Trophoblast cell (in vitro differentiated cells and primary cell): ENCODE data around the gene FGD3.

Source experiments
- DNase-seq, 2 donors: peaks; one replicate each; pipeline ENCODE4 v3.0.0-alpha.2; 2016
- H2AFZ ChIP-seq: 2 replicates; pipeline ENCODE4 v1.6.1; 2013; ENCODE audit warnings: low read length, moderate library complexity, mild to moderate bottlenecking; ENCODE audit not compliant: insufficient read depth, poor library complexity
- H2AK5ac ChIP-seq: 2 replicates; pipeline ENCODE4 v1.6.1; 2013; ENCODE audit warnings: mild to moderate bottlenecking, low read length
- H2BK120ac ChIP-seq: 2 replicates; pipeline ENCODE4 v1.6.1; 2013; ENCODE audit warnings: low read length, mild to moderate bottlenecking, moderate library complexity; ENCODE audit not compliant: insufficient read depth, poor library complexity
- H2BK12ac ChIP-seq: 2 replicates; pipeline ENCODE4 v1.6.1; 2013; ENCODE audit warnings: mild to moderate bottlenecking, low read length, moderate library complexity
- H2BK5ac ChIP-seq: 2 replicates; pipeline ENCODE4 v1.6.1; 2013; ENCODE audit warnings: low read length, low read depth, moderate library complexity, mild to moderate bottlenecking; ENCODE audit not compliant: poor library complexity
- H3K14ac ChIP-seq: 2 replicates; pipeline ENCODE4 v1.6.1; 2013; ENCODE audit warnings: mild to moderate bottlenecking, low read length
- H3K18ac ChIP-seq: 2 replicates; pipeline ENCODE4 v1.6.1; 2013; ENCODE audit warnings: mild to moderate bottlenecking, low read length
- H3K23ac ChIP-seq: 2 replicates; pipeline ENCODE4 v1.6.1; 2013; ENCODE audit warnings: low read length
- H3K27ac ChIP-seq: 2 replicates; pipeline ENCODE4 v1.5.1; 2013; ENCODE audit warnings: low read depth, mild to moderate bottlenecking, inconsistent platforms, low read length, moderate library complexity
- H3K27me3 ChIP-seq: 2 replicates; pipeline ENCODE4 v1.6.1; 2013; ENCODE audit warnings: inconsistent platforms, mild to moderate bottlenecking, low read length, moderate library complexity; ENCODE audit not compliant: insufficient read depth
- H3K36me3 ChIP-seq, 2 experiments: 1 replicate in 1 of 2; 2 replicates in 1 of 2; pipeline ENCODE4 v1.6.1; 2013; ENCODE audit warnings: low read length in 2 of 2, mild to moderate bottlenecking in 2 of 2, moderate library complexity in 1 of 2; ENCODE audit not compliant: insufficient read depth in 2 of 2, control insufficient read depth in 1 of 2
- H3K4ac ChIP-seq: 2 replicates; pipeline ENCODE4 v1.6.1; 2013; ENCODE audit warnings: low read depth, mild to moderate bottlenecking, low read length, moderate library complexity
- H3K4me1 ChIP-seq, 2 experiments: 1 replicate in 1 of 2; 2 replicates in 1 of 2; pipeline ENCODE4 v1.6.1; 2013; ENCODE audit warnings: low read length in 2 of 2, mild to moderate bottlenecking in 2 of 2, moderate library complexity in 1 of 2; ENCODE audit not compliant: insufficient read depth in 2 of 2, control insufficient read depth in 1 of 2
- H3K4me2 ChIP-seq: 2 replicates; pipeline ENCODE4 v1.6.1; 2013; ENCODE audit warnings: inconsistent platforms, mild to moderate bottlenecking, low read length, moderate library complexity
- H3K4me3 ChIP-seq: 2 replicates; pipeline ENCODE4 v1.5.1; 2013; ENCODE audit warnings: mild to moderate bottlenecking, low read depth, low read length, inconsistent platforms
- H3K79me1 ChIP-seq: one replicate; pipeline ENCODE4 v1.6.1; 2013; ENCODE audit warnings: low read length
- H3K79me2 ChIP-seq: 2 replicates; pipeline ENCODE4 v1.6.1; 2013; ENCODE audit warnings: low read length, mild to moderate bottlenecking; ENCODE audit not compliant: control insufficient read depth, insufficient read depth, poor library complexity
- H3K9ac ChIP-seq: 2 replicates; pipeline ENCODE4 v1.6.1; 2013; ENCODE audit warnings: mild to moderate bottlenecking, low read length
- H3K9me3 ChIP-seq: 2 replicates; pipeline ENCODE4 v1.6.1; 2013; ENCODE audit warnings: low read depth, mild to moderate bottlenecking, control low read depth, inconsistent platforms, low read length; ENCODE audit not compliant: insufficient read depth
- H4K12ac ChIP-seq: 2 replicates; pipeline ENCODE4 v1.6.1; 2013; ENCODE audit warnings: low read depth, mild to moderate bottlenecking, low read length, moderate library complexity
- H4K8ac ChIP-seq: 2 replicates; pipeline ENCODE4 v1.6.1; 2013; ENCODE audit warnings: low read depth, mild to moderate bottlenecking, low read length, moderate library complexity
- H4K91ac ChIP-seq: one replicate; pipeline ENCODE4 v1.6.1; 2013; ENCODE audit warnings: low read depth, mild to moderate bottlenecking, low read length, moderate library complexity
- WGBS: extraction: QIAGEN DNeasy Blood & Tissue Kit; methylation state at CpG from one replicate; pipeline ENCODE4 v1.1.7; 2013; ENCODE audit warnings: missing lambda C conversion rate; ENCODE audit not compliant: insufficient read length, insufficient coverage; ENCODE audit errors: extremely low coverage; 5-methylcytosine and 5-hydroxymethylcytosine counted together

Gene FGD3

DNA sequence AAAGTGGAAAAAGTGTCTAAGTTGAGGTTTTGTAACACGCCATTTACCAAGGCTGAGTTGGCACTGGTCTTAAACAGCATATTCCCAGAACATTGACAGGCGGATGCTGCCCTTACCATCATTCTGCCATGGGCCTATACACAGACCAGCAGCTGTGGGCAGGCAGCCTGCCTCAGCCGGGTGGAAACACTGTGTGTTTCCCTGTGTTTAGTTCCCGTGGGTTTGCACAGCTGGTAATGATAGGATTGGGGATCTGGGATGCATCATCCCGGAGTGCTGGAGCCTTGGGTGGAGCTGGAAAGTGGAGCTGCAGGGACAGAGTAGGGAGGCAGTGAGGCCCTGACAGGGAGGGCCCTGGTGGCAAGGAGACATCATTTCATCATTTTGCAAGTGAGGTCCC lies 5.5 kb upstream of the FGD3 start:
- Histone ChIP-seq H4K91ac (no peak overlapping the region), H2BK120ac (no peak overlapping the region), H3K18ac (no peak overlapping the region), H3K14ac (no peak overlapping the region), H3K4me2 (no peak overlapping the region), H3K36me3 (no peaks in the 10 kb centered on the region), H3K4me1 (peaks cover 0 to 1% of the 10 kb centered on the region in 2 experiments), H2AK5ac (no peak overlapping the region), H3K79me1 (no peaks in the 10 kb centered on the region), H3K27me3 (no peaks in the 10 kb centered on the region), H3K23ac (no peak overlapping the region), H2BK5ac (no peak overlapping the region), H3K9me3 (peaks cover 3% of the 10 kb centered on the region), H3K4me3 (no peak overlapping the region), H2BK12ac (no peak overlapping the region), H4K8ac (no peak overlapping the region), H3K9ac (no peak overlapping the region), H3K27ac (no peak overlapping the region), H3K79me2 (no peaks in the 10 kb centered on the region), H3K4ac (no peak overlapping the region), H4K12ac (no peak overlapping the region), H2AFZ (no peak overlapping the region)
- DNase-seq: no peak
- WGBS: no CpG with 5 or more reads among the region's 5 CpGs

DNA sequence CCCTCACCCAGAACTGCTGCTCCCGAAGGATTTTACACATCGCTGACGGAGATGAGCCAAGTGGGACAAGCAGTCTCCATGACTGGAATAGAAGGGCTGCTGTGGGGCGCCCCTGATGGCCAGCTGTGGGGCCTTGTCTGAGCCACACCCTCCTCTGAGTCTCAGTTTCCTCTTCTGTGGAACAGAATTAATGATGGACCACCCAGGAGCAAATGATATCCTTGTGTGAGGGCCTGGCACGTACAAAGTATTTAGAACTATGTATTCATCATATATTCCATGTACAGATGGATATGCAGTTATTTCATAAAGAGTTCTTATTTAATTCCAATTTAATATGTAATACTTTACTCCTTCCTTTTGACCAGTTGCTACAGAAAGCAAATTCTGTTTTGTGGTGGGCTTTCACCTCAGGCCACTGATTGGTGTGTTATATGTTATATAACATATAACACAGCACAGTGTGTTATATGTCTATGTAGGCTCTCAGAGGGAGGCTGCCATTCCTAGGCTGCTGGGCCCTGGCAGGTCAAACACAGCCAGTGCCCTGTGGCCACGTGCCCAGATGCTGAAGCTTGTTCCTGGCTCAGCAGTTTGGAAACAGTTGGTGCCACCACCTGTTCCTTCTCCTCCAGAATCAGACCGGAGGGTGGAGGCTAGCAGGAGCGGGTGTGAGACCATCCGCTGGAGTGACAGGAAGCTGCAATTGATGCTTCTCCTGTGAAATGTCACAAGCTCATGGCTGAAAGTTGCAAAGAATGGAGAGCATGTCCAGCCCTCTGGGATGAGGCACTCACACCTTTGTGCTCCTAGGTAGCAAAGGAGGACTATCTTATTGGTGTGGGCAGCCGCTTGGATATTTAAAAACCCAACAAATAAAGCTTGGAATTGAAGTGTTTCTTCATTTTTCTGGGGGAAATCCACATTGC lies 4.4 kb upstream of the FGD3 start:
- H3K27ac ChIP-seq: no peak overlapping the region
- H3K79me1 ChIP-seq: no peaks in the 10 kb centered on the region
- H3K4ac ChIP-seq: no peak overlapping the region
- no peak overlapping the region for H2BK120ac ChIP-seq
- no peak overlapping the region for H2BK5ac ChIP-seq
- H2AK5ac ChIP-seq: no peak overlapping the region
- no peak overlapping the region for H4K12ac ChIP-seq
- no peak overlapping the region for H3K23ac ChIP-seq
- no peak overlapping the region for H2AFZ ChIP-seq
- H3K4me2 ChIP-seq: no peak overlapping the region
- peak in 1 of 2 donors; percentile 52 for DNase-seq
- no CpG with 5 or more reads among the region's 10 CpGs for WGBS
- H4K91ac ChIP-seq: no peak overlapping the region
- peaks cover 0 to 4% of the 10 kb centered on the region in 2 experiments for H3K4me1 ChIP-seq
- H2BK12ac ChIP-seq: no peak overlapping the region
- no peaks in the 10 kb centered on the region for H3K79me2 ChIP-seq
- H3K14ac ChIP-seq: no peak overlapping the region
- no peak overlapping the region for H3K4me3 ChIP-seq
- no peak overlapping the region for H4K8ac ChIP-seq
- H3K9me3 ChIP-seq: peaks cover 3% of the 10 kb centered on the region
- no peak overlapping the region for H3K18ac ChIP-seq
- no peak overlapping the region for H3K9ac ChIP-seq
- no peaks in the 10 kb centered on the region for H3K27me3 ChIP-seq
- H3K36me3 ChIP-seq: no peaks in the 10 kb centered on the region

DNA sequence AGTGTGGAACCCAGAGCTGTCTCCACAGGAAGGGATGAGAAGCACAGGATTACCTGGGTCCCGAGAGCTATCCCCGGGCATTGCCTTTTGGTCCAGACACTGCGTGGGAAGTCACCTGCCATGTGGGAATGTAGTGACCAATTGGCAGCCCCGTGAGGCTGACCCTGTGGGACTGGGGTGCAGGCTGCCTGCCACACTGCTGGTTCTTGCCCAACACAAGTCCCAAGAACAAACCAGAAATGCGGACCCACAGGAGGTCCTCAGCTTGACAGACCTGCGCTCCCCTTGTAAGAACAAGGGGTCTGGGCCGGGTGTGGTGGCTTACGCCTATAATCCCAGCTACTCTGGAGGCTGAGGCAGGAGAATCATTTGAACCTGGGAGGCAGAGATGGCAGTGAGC lies 2.4 kb upstream of the FGD3 start:
- Histone ChIP-seq H3K4me2 (no peak overlapping the region), H3K14ac (no peak overlapping the region), H3K23ac (no peak overlapping the region), H4K8ac (no peak overlapping the region), H3K4me1 (peaks cover 0 to 4% of the 10 kb centered on the region in 2 experiments), H2AK5ac (no peak overlapping the region), H3K9ac (no peak overlapping the region), H3K9me3 (peaks cover 3% of the 10 kb centered on the region), H3K27me3 (no peaks in the 10 kb centered on the region), H2BK12ac (no peak overlapping the region), H4K12ac (no peak overlapping the region), H3K79me1 (no peaks in the 10 kb centered on the region), H3K18ac (no peak overlapping the region), H3K4me3 (no peak overlapping the region), H2BK5ac (no peak overlapping the region), H3K4ac (no peak overlapping the region), H3K27ac (no peak overlapping the region), H2BK120ac (no peak overlapping the region), H2AFZ (no peak overlapping the region), H4K91ac (no peak overlapping the region), H3K79me2 (no peaks in the 10 kb centered on the region), H3K36me3 (no peaks in the 10 kb centered on the region)
- no CpG with 5 or more reads among the region's 8 CpGs for WGBS
- DNase-seq: no peak

DNA sequence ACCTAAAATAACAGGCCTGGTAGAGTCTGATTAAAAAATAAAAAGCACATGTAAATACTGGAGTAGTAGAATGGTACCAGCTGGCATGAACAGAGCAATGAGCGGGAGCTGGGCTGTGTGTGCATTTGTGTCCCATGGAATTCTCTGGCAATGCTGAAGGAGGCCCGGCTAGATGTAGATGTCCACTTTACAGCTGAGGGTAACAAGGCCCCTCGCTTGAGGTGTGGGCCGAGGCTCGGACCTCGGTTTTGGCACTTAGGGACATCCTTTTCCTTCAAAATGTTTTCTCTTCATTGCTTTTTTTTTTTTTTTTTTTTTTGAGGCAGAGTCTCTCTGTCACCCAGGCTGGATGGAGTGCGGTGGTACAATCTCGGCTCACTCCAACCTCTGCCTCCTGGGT lies 1.5 kb upstream of the FGD3 start:
- no peak overlapping the region for H4K12ac ChIP-seq
- no peak overlapping the region for H3K27ac ChIP-seq
- H3K23ac ChIP-seq: no peak overlapping the region
- H3K27me3 ChIP-seq: no peaks in the 10 kb centered on the region
- H3K79me2 ChIP-seq: no peaks in the 10 kb centered on the region
- peaks cover 2% of the 10 kb centered on the region for H3K79me1 ChIP-seq
- H2AFZ ChIP-seq: no peak overlapping the region
- no peak overlapping the region for H2BK120ac ChIP-seq
- H2BK5ac ChIP-seq: no peak overlapping the region
- DNase-seq: no peak
- no peak overlapping the region for H2BK12ac ChIP-seq
- no CpG with 5 or more reads among the region's 8 CpGs for WGBS
- H3K4me2 ChIP-seq: no peak overlapping the region
- H4K8ac ChIP-seq: no peak overlapping the region
- H3K4me1 ChIP-seq: peaks cover 5 to 8% of the 10 kb centered on the region in 2 experiments
- H3K36me3 ChIP-seq: no peaks in the 10 kb centered on the region
- no peak overlapping the region for H3K18ac ChIP-seq
- H2AK5ac ChIP-seq: no peak overlapping the region
- H4K91ac ChIP-seq: no peak overlapping the region
- no peak overlapping the region for H3K4ac ChIP-seq
- no peak overlapping the region for H3K14ac ChIP-seq
- no peak overlapping the region for H3K9ac ChIP-seq
- H3K4me3 ChIP-seq: no peak overlapping the region
- peaks cover 3% of the 10 kb centered on the region for H3K9me3 ChIP-seq
